ENCODE data around the gene LIPG. TPM values are rescaled to one million over a fixed set of nuclear protein-coding genes. Genes with fewer than 3 reads are reported as not detected.

The LIPG gene
- total RNA-seq, 4 donors from 2014 or later = 0.24 to 6.4 (median 1.9) TPM

- in situ Hi-C loops (cut with MboI; ENCODE audit: low sequenced_read_pairs in 4 of 4) (loop anchor here in 1 of 4 donors (25.0 kb wide), 1 partner anchor 212 kb away; no protein-coding TSS in a partner anchor), intact Hi-C loops (cut with DNase I; ENCODE audit: low total_unique reads) (no loop called here)
- ATAC-seq = no peak
- DNase-seq = no peak
- H3K27me3 ChIP-seq = peaks cover 0 to 3% (median 0%) of the 10 kb centered on the region in 3 donors
- no peaks in the 10 kb centered on the region for H3K36me3 ChIP-seq
- H3K4me1 ChIP-seq = peaks cover 0 to 2% of the 10 kb centered on the region in 2 donors
- no peaks in the 10 kb centered on the region for H3K9me3 ChIP-seq
- no peak overlapping the region for H3K27ac ChIP-seq
- no peak for TF ChIP-seq CTCF (IDR thresholded peaks at IDR 0.05 in 4 of 5, conservative IDR thresholded peaks at IDR 0.05 in 1 of 5)
- no peak for TF ChIP-seq POLR2A (IDR thresholded peaks at IDR 0.05)
- no peak overlapping the region for H3K4me3 ChIP-seq
These were observed 11.1 kb upstream of the LIPG start for GRCh38 chr18:49550621-49551339.

- in situ Hi-C loops (cut with MboI; ENCODE audit: low sequenced_read_pairs in 4 of 4) = loop anchor here in 1 of 4 donors (25.0 kb wide), 1 partner anchor 209 kb away; no protein-coding TSS in a partner anchor
- Histone ChIP-seq H3K27me3 (peaks cover 0 to 3% (median 0%) of the 10 kb centered on the region in 3 donors), H3K27ac (no peak overlapping the region), H3K36me3 (no peaks in the 10 kb centered on the region), H3K4me3 (no peak overlapping the region), H3K4me1 (peaks cover 0 to 1% of the 10 kb centered on the region in 2 donors), H3K9me3 (no peaks in the 10 kb centered on the region)
- ATAC-seq (no peak), DNase-seq (no peak)
- no peak for TF ChIP-seq CTCF (IDR thresholded peaks at IDR 0.05 in 4 of 5, conservative IDR thresholded peaks at IDR 0.05 in 1 of 5)
- no peak for TF ChIP-seq POLR2A (IDR thresholded peaks at IDR 0.05)
- intact Hi-C loops (cut with DNase I; ENCODE audit: low total_unique reads) = no loop called here
These were observed 8.9 kb upstream of the LIPG start for GRCh38 chr18:49553003-49553402.

GRCh38 chr18:49555641-49556040, 6.2 kb upstream of the LIPG start:
- DNase-seq = no peak
- peaks cover 0 to 2% of the 10 kb centered on the region in 2 donors for H3K4me1 ChIP-seq
- ATAC-seq = no peak
- no peak overlapping the region for H3K27ac ChIP-seq
- no peaks in the 10 kb centered on the region for H3K9me3 ChIP-seq
- no peak overlapping the region for H3K4me3 ChIP-seq
- intact Hi-C loops (cut with DNase I; ENCODE audit: low total_unique reads) (no loop called here), in situ Hi-C loops (cut with MboI; ENCODE audit: low sequenced_read_pairs in 4 of 4) (loop anchor here in 1 of 4 donors (25.0 kb wide), 1 partner anchor 207 kb away; no protein-coding TSS in a partner anchor)
- H3K36me3 ChIP-seq = no peaks in the 10 kb centered on the region
- peaks cover 10 to 18% (median 18%) of the 10 kb centered on the region in 3 donors for H3K27me3 ChIP-seq
- no peak for TF ChIP-seq CTCF (IDR thresholded peaks at IDR 0.05 in 4 of 5, conservative IDR thresholded peaks at IDR 0.05 in 1 of 5)
- no peak for TF ChIP-seq POLR2A (IDR thresholded peaks at IDR 0.05)

- in situ Hi-C loops (cut with MboI; ENCODE audit: low sequenced_read_pairs in 4 of 4) = loop anchor here in 1 of 4 donors (25.0 kb wide), 1 partner anchor 204 kb away; no protein-coding TSS in a partner anchor
- no peaks in the 10 kb centered on the region for H3K36me3 ChIP-seq
These were observed 3.5 kb upstream of the LIPG start for GRCh38 chr18:49558356-49558755.

More at GRCh38 chr18:49558356-49558755, 3.5 kb upstream of the LIPG start:
- ATAC-seq = no peak
- no peak for TF ChIP-seq CTCF (IDR thresholded peaks at IDR 0.05 in 4 of 5, conservative IDR thresholded peaks at IDR 0.05 in 1 of 5)
- no peak for TF ChIP-seq POLR2A (IDR thresholded peaks at IDR 0.05)
- intact Hi-C loops (cut with DNase I; ENCODE audit: low total_unique reads) = no loop called here
- H3K27ac ChIP-seq = no peak overlapping the region
- peaks cover 21 to 30% (median 27%) of the 10 kb centered on the region in 3 donors for H3K27me3 ChIP-seq
- H3K4me3 ChIP-seq = no peak overlapping the region
- H3K4me1 ChIP-seq = peaks cover 21 to 27% of the 10 kb centered on the region in 2 donors
- H3K9me3 ChIP-seq = no peaks in the 10 kb centered on the region
- no peak for DNase-seq
